Measurements from ENCODE around the gene MPP3. TPM values are rescaled to one million over a fixed set of nuclear protein-coding genes. Genes with fewer than 3 reads are reported as not detected.
"Not testable (repeated sequence)": the region's sequence is repeated elsewhere in the genome, so short reads cannot be mapped to it uniquely, and the experiment has no call there.

Gene MPP3
- total RNA-seq, 1 donor from 2014 or later: 5.9 TPM

GRCh38 chr17:43875476-43876147, 42.7 kb upstream of the MPP3 start:
- no peak for TF ChIP-seq CTCF (IDR thresholded peaks at IDR 0.05)
- Mint-ChIP-seq H3K4me1 (ENCODE audit: unreplicated experiment) (peaks cover 4% of the 10 kb centered on the region), H3K9me3 (ENCODE audit: unreplicated experiment) (no peaks in the 10 kb centered on the region), H3K4me3 (ENCODE audit: unreplicated experiment) (no peak overlapping the region), H3K36me3 (ENCODE audit: unreplicated experiment) (no peaks in the 10 kb centered on the region), H3K27ac (ENCODE audit: unreplicated experiment) (no peak overlapping the region), H3K27me3 (ENCODE audit: unreplicated experiment) (peaks cover 34% of the 10 kb centered on the region)
- no peak for DNase-seq (ENCODE audit: extremely low spot score, unreplicated experiment)

DNA sequence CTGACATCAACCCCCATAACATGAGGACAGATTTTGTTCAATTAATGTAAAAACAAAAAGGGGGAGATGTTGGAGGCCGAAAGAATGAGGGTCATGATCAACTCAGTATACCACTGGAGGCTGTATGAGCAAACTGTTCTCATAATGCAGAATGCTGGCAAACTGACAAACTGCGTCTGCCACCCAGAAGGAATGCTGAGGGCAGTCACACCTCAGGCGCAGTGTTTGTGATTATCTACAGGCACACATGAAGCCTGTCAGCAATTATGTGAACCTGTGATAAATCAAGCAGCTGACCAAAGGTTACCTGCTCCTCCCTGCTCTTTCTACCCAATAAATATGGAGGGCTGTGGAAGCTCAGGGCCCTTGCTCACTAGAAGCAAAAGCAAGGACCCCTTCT, 41.3 kb upstream of the MPP3 start:
- Mint-ChIP-seq H3K9me3 (ENCODE audit: unreplicated experiment) (no peaks in the 10 kb centered on the region), H3K4me1 (ENCODE audit: unreplicated experiment) (peaks cover 4% of the 10 kb centered on the region), H3K27me3 (ENCODE audit: unreplicated experiment) (peaks cover 42% of the 10 kb centered on the region), H3K36me3 (ENCODE audit: unreplicated experiment) (no peaks in the 10 kb centered on the region), H3K27ac (ENCODE audit: unreplicated experiment) (no peak overlapping the region), H3K4me3 (ENCODE audit: unreplicated experiment) (no peak overlapping the region)
- no peak for TF ChIP-seq CTCF (IDR thresholded peaks at IDR 0.05)
- no peak for DNase-seq (ENCODE audit: extremely low spot score, unreplicated experiment)

DNA sequence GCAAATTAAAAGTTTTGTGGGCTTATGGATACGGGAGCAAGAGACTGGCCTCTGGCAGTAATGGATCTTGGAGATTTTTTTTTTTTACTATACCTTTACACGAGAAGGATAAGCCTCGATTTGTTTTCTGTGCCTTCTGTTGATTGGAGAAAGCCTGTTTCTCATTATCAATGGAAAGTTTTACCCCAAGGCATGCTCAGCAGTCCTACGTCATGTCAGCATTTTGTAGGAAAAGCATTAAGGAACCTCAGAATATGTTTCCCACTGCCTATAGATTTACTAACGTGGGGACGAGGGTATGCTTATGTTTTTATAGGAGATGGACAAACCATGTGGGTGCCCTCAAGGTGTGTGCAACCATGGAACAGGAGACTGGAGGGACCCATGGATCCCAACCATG, 40.9 kb upstream of the MPP3 start:
- Mint-ChIP-seq H3K36me3 (ENCODE audit: unreplicated experiment) (no peaks in the 10 kb centered on the region), H3K4me1 (ENCODE audit: unreplicated experiment) (peaks cover 2% of the 10 kb centered on the region), H3K27ac (ENCODE audit: unreplicated experiment) (no peak overlapping the region), H3K27me3 (ENCODE audit: unreplicated experiment) (peaks cover 42% of the 10 kb centered on the region), H3K4me3 (ENCODE audit: unreplicated experiment) (no peak overlapping the region), H3K9me3 (ENCODE audit: unreplicated experiment) (no peaks in the 10 kb centered on the region)
- no peak for TF ChIP-seq CTCF (IDR thresholded peaks at IDR 0.05)
- DNase-seq (ENCODE audit: extremely low spot score, unreplicated experiment): no peak

DNA sequence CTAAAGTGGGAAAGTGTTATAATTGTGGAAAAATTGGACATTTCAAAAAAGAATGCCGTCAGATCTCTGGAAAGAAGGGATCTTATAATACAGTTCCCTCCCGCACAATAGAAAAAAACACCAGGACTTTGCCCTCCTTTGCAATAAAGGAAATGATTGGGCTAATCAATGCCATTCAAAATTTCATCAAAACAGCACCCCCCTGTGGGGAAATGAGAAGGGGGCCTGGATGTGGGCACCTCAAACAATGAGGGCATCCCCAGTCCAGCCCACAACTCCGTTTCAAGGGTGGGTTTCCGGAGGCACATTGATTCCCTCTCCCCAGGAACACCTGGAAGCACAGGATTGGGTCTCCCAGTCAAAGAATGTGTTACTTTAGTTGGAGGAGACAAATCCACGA, 40.1 kb upstream of the MPP3 start:
- Mint-ChIP-seq H3K27me3 (ENCODE audit: unreplicated experiment) (peaks cover 50% of the 10 kb centered on the region), H3K36me3 (ENCODE audit: unreplicated experiment) (no peaks in the 10 kb centered on the region), H3K4me3 (ENCODE audit: unreplicated experiment) (no peak overlapping the region), H3K4me1 (ENCODE audit: unreplicated experiment) (no peaks in the 10 kb centered on the region), H3K27ac (ENCODE audit: unreplicated experiment) (no peak overlapping the region), H3K9me3 (ENCODE audit: unreplicated experiment) (no peaks in the 10 kb centered on the region)
- TF ChIP-seq CTCF (IDR thresholded peaks at IDR 0.05): no peak
- DNase-seq (ENCODE audit: extremely low spot score, unreplicated experiment): no peak

GRCh38 chr17:43871946-43872690, 39.2 kb upstream of the MPP3 start:
- H3K36me3 Mint-ChIP-seq (ENCODE audit: unreplicated experiment): no peaks in the 10 kb centered on the region
- no peaks in the 10 kb centered on the region for H3K9me3 Mint-ChIP-seq (ENCODE audit: unreplicated experiment)
- H3K27me3 Mint-ChIP-seq (ENCODE audit: unreplicated experiment): peaks cover 59% of the 10 kb centered on the region
- H3K27ac Mint-ChIP-seq (ENCODE audit: unreplicated experiment): no peak overlapping the region
- H3K4me3 Mint-ChIP-seq (ENCODE audit: unreplicated experiment): no peak overlapping the region
- no peak for DNase-seq (ENCODE audit: extremely low spot score, unreplicated experiment)
- TF ChIP-seq CTCF (IDR thresholded peaks at IDR 0.05): no peak
- H3K4me1 Mint-ChIP-seq (ENCODE audit: unreplicated experiment): no peaks in the 10 kb centered on the region

- H3K4me3 Mint-ChIP-seq (ENCODE audit: unreplicated experiment): not testable (repeated sequence)
Measured at GRCh38 chr17:43869031-43869430, 36.1 kb upstream of the MPP3 start.

More at GRCh38 chr17:43869031-43869430, 36.1 kb upstream of the MPP3 start:
- H3K27ac Mint-ChIP-seq (ENCODE audit: unreplicated experiment); H3K9me3 Mint-ChIP-seq (ENCODE audit: unreplicated experiment); H3K36me3 Mint-ChIP-seq (ENCODE audit: unreplicated experiment); H3K4me1 Mint-ChIP-seq (ENCODE audit: unreplicated experiment); DNase-seq (ENCODE audit: extremely low spot score, unreplicated experiment): not testable (repeated sequence)
- H3K27me3 Mint-ChIP-seq (ENCODE audit: unreplicated experiment): peaks cover 66% of the 10 kb centered on the region

Data from osteocyte (in vitro differentiated cells).